ENCODE data around the gene KBTBD4.
"Not testable (repeated sequence)": the region's sequence is repeated elsewhere in the genome, so short reads cannot be mapped to it uniquely, and the experiment has no call there.

The KBTBD4 gene

GRCh38 chr11:47589977-47590861 lies 11.4 kb upstream of the KBTBD4 start:
- no peak for DNase-seq (ENCODE audit: low read depth in 2 of 2)

GRCh38 chr11:47589584-47589976 lies 10.8 kb upstream of the KBTBD4 start:
- no peak for DNase-seq (ENCODE audit: low read depth in 2 of 2)

DNA sequence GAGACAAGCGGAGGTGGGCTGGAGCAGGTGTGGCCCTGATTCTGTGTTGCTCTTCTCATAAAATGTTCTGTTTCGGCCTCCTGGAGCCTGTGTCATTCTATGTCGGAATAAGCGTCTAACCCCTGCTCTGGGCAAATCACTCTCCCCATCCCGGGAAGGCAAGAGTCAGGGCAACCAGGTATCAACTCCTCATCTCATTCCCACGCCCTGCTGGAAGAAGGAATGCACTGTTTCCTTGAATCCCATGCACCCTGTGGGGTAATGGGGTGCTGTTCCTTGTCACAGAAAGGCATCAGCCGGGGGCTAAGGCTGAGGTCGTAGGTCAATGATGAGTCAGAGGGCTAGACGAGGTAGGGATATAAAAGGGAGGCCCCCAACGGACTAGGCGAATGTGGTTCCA lies 10.3 kb upstream of the KBTBD4 start:
- DNase-seq (ENCODE audit: low read depth in 2 of 2), result no peak

GRCh38 chr11:47587723-47588326 lies 9.1 kb upstream of the KBTBD4 start:
- DNase-seq (ENCODE audit: low read depth in 2 of 2), result no peak

DNA sequence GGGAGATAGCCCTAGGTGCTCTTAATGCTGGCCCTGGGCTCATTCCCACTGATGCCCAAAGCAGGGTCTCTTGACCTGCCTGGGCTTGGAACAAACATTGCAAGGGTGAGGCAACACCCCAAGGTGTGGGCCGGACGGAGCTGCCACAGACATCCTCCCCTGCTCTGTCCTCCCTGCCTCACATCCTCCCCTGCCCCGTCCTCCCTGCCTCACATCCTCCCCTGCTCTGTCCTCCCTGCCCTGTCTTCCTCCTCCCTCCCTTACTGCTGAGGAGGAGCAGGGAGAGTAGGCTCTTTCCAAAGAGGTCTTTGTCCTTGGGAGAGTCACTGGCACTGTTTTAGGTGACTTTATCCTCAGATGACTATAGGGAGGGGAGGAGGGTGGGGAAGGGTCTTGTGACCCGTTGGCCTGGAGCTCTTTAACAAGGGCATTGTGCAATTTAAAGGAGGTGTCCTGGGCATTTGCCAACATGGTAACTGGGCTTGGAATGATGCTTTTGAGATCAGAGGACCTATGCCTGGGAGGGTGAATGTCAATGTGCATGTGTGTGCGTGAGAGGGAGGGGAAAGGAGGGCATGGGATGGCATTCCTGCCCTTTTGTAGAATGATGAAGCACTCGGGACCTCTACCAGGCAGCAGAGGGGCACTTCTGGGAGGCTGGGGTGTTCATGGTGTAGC lies 8.4 kb upstream of the KBTBD4 start:
- DNase-seq (ENCODE audit: low read depth in 2 of 2), result no peak

DNA sequence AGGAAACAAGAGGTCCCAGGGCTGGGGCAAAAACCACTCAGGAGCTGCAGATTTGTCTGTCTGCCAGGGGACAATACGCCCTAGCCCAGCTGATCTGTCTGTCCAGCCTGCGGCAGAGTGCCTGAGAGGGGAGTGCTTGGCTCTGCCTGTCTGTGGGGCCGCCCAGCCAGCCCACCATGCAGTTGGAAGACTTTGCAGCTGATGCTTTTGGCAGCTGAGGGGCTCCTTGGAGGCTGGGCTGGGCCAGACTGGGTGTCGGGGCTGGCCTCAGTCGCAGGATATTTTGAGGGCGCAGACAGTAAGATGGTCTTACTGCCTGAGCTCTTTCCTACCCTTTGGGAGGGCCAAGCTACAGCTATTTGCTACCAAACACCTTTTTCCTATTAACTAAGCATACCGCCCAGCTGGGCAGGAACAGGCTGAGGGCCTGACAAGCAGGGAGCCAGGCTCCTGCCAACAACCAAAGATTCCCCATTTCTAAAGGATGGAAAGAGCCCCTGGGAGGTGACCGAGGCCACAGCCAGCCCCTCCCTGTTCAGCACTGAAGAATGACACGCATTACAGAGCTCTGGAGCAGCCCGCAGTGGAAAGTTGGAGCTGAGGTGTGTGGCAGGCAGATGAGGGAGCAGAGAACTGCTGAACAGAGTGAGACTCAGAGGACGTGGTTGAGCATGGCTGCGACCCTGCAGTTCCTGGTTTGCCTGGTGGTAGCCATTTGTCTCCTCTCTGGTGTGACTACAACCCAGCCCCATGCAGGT lies 7.5 kb upstream of the KBTBD4 start, which contains the start of gene FAM180B:
Gene FAM180B (plus strand): TSS at position 581 of the 758 bp plus-strand sequence. CDS start 91 bp downstream, at position 672.
- no peak for DNase-seq (ENCODE audit: low read depth in 2 of 2)

DNA sequence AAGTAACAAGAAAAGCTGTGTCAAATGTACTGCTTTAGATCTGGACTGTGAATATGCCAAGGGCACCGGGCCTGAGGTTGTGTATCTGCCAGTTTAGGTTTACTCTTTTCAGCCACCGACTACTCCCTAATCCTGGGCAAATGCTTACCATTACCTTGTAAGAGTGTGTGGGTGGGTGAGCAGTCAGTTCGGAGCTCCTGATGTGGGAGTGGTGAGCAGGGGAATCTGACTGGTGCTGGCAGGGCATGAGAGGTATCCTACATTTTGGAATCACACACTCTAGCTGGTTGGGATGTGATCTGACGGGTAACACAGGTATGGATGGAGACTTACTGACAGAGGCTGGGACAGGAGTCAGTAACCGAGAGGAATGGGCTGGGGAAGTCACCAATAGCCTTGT lies 5.1 kb upstream of the KBTBD4 start:
- no peak for DNase-seq (ENCODE audit: low read depth in 2 of 2)

- DNase-seq (ENCODE audit: low read depth in 2 of 2), result no peak
These were observed 1.2 kb downstream of the KBTBD4 start for GRCh38 chr11:47577460-47578041.

GRCh38 chr11:47573321-47573720 lies 5.4 kb downstream of the KBTBD4 start:
- DNase-seq (ENCODE audit: low read depth in 2 of 2), result no peak

GRCh38 chr11:47572715-47573255 lies 6.0 kb downstream of the KBTBD4 start:
- DNase-seq (ENCODE audit: low read depth in 2 of 2), result no peak

DNA sequence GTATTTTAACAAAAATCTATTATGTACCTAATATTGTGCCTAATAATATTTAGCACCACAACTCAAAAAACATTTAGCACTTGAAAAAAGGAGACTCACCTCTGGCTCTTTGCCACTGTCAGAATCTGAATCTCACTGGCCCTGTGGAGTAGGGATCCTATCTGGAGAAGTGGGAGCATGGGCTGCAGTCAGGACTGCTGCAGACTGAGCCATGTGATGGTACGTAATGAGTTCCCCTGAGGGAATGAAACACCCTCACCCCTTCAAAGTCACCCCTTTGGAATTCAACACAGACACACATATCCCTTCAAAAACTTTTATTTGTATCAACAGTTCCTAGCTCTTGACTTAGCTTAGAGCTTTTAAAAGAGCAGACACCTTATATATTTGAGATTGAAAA lies 6.9 kb downstream of the KBTBD4 start:
- DNase-seq (ENCODE audit: low read depth in 2 of 2), result no peak

DNA sequence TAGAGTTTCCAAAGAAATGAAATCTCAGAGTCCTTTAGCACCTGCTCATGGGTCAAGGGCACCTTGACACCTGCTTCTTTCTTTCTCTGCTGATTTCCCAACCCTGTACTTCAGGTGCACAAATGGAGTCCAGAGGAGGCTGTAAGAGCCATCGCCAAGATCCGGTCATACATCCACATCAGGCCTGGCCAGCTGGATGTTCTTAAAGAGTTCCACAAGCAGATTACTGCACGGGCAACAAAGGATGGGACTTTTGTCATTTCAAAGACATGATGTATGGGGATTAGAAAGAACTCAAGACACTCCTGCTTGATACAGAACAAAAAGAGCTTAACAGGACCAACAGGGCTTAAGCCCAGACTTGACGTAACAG lies 7.4 kb downstream of the KBTBD4 start:
- no peak for DNase-seq (ENCODE audit: low read depth in 2 of 2)

DNA sequence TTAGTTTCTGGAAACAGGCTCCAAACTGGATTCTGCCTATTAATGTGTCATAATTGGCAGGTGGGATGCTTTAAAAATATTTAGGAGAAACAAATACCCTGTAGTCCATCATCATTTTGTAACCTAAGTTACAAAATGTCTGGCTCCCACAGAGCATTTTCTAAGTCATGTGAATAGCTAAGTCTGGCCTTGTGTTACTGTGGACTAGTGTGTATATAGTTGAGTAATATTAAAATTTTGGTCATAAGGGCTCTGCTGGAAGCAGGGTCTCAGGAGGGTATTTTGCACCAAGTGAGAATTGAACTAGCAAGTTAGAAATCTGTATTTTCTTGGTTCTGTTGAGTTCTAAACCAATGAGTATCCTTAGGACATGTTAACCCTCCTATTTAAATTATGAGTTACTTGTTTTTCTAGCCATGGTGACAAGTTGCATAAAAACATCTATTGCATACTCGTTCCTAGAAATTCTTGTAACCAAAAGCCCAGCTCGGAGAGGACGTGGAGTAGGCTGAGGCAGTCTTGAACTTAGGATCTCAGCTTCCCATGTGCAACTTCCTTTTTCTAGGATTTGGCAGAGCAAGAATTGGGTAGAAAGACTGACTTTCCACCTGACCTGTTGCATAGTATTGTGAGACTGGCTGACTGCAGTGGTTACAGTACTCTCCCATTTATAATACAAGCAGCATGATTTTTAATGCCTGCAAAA lies 8.0 kb downstream of the KBTBD4 start:
- DNase-seq (ENCODE audit: low read depth in 2 of 2), result no peak

DNA sequence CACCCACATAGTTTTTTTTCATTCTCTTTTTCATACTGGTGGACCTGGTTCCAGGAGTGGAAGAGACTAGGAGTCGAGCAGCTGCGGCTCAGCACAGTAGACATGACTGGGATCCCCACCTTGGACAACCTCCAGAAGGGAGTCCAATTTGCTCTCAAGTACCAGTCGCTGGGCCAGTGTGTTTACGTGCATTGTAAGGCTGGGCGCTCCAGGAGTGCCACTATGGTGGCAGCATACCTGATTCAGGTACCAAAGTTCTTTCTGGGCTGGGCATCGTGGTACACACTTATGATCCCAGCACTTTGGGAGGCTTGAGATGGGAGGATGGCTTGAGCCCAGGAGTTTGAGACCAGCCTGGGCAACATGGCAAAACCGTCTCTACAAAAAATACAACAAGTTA lies 9.1 kb downstream of the KBTBD4 start:
- DNase-seq (ENCODE audit: low read depth in 2 of 2), result no peak

- DNase-seq (ENCODE audit: low read depth in 2 of 2), result no peak
These were observed 12.5 kb downstream of the KBTBD4 start for GRCh38 chr11:47566149-47566698.

DNA sequence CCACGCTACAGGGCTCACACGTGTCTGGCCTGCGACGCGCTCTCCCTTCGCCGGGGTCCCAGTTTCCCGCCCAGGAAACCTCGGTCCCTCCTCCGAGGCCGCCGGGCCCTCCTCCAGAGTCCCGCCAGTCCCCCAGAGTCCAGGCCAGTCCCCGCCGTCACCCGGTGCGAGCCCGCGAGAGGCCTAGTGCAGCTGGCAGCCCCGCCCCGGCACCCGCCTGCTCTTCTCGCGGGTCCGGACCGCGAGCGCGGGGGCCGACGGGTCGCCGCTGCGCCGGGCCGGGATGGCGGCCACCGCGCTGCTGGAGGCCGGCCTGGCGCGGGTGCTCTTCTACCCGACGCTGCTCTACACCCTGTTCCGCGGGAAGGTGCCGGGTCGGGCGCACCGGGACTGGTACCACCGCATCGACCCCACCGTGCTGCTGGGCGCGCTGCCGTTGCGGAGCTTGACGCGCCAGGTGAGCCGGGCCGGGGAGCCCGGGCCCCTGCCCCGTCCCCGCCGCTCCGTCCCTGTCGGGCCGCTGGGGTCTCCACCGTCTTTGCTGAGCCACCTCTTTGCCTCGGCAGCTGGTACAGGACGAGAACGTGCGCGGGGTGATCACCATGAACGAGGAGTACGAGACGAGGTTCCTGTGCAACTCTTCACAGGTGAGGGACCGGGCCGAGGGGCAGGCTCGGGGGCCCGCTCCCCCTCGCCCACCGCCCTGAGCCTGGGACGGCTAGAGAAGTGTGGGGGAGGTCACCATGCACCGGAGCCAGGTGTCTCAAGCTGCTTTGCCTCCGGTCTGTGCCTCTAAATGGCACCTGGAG lies 13.2 kb downstream of the KBTBD4 start, which contains the start of gene PTPMT1:
Gene PTPMT1 (plus strand): TSS at position 260 of the 809 bp plus-strand sequence. CDS start 24 bp downstream, at position 284.
- DNase-seq (ENCODE audit: low read depth in 2 of 2), result peak; percentile 66 to 70

- no peak for DNase-seq (ENCODE audit: low read depth in 2 of 2)
These were observed 13.8 kb downstream of the KBTBD4 start for GRCh38 chr11:47564933-47565339.

- not testable (repeated sequence) for DNase-seq (ENCODE audit: low read depth in 2 of 2)
These were observed 14.4 kb downstream of the KBTBD4 start for GRCh38 chr11:47564366-47564765.

DNA sequence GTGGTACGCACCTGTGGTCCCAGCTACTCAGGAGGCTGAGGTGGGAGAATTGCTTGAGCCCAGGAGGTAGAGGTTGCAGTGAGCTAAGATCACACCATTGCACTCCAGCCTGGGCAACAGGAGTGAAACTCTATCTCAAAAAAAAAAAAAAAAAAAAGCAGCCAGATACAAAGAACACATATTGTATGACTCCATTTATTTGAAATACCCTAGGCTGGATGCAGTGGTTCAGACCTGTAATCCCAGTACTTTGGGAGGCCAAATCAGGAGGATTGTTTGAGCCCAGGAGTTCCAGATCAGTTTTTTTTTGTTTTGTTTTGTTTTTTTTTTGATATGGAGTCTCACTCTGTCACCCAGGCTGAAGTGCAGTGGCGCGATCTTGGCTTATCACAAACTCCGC lies 16.4 kb downstream of the KBTBD4 start:
- DNase-seq (ENCODE audit: low read depth in 2 of 2), result not testable (repeated sequence)
